ENCODE measurements around the gene GARIN5B. TPM values are rescaled to one million over a fixed set of nuclear protein-coding genes. Genes with fewer than 3 reads are reported as not detected.
A peak's percentile ranks its signal among the peaks of the same experiment; 100 is the strongest.

Gene GARIN5B
- total and polyA plus RNA-seq, 2 experiments from 2014 or later: not detected

GRCh38 chr19:55362174-55362989 lies 678 bp downstream of the GARIN5B start:
- Histone ChIP-seq H3K79me2 (replicated peaks; ENCODE audit: insufficient read depth) (no peaks in the 10 kb centered on the region), H2AFZ (peak overlapping the region; percentile 43; the same call in 1 of the 2 replicates), H3K4me2 (0 out of 2 replicates have a peak overlapping the region, but pooled peaks have one; percentile 20), H4K20me1 (replicated peaks; ENCODE audit: insufficient read depth) (no peaks in the 10 kb centered on the region), H3K4me1 (ENCODE audit: insufficient read depth) (no peaks in the 10 kb centered on the region), H3K27ac (ENCODE audit: low read depth) (no peak overlapping the region), H3K9me2 (ENCODE audit: insufficient read depth) (no peaks in the 10 kb centered on the region), H3K4me3 (no peak overlapping the region), H3F3A (replicated peaks; ENCODE audit: low read depth) (no peaks in the 10 kb centered on the region; the same call in 1 of the 2 replicates), H3K36me3 (ENCODE audit: insufficient read depth) (no peaks in the 10 kb centered on the region), H3K27me3 (ENCODE audit: insufficient read depth) (peaks cover 14% of the 10 kb centered on the region; the same call in 1 of the 2 replicates)
- H3K4me1 Mint-ChIP-seq: peaks cover 13% of the 10 kb centered on the region; the same call in 2 of the 3 replicates
- TF ChIP-seq ETS1 (IDR thresholded peaks at IDR 0.05) (no peak), ZNF114 (CRISPR knock-in tag; IDR thresholded peaks at IDR 0.05) (no peak), JUNB (IDR thresholded peaks at IDR 0.05; ENCODE audit: unreplicated experiment) (no peak), ZNF331 (CRISPR knock-in tag; IDR thresholded peaks at IDR 0.05; ENCODE audit: low read depth) (no peak), CREB1 (CRISPR knock-in tag; IDR thresholded peaks at IDR 0.05; ENCODE audit: low read depth) (no peak), NANOG (IDR thresholded peaks at IDR 0.05; ENCODE audit: borderline replicate concordance) (no peak), STAT1 (IDR thresholded peaks at IDR 0.05; ENCODE audit: unreplicated experiment) (no peak), CTCF (conservative IDR thresholded peaks at IDR 0.05; ENCODE audit: low read depth in 2 of 2) (no peak), REST (IDR thresholded peaks at IDR 0.05; ENCODE audit: unreplicated experiment) (no peak), POLR2AphosphoS5 (IDR thresholded peaks at IDR 0.05; ENCODE audit: low read depth) (no peak), EZH2phosphoT487 (IDR thresholded peaks at IDR 0.05; ENCODE audit: unreplicated experiment) (no peak), ZNF462 (CRISPR knock-in tag; IDR thresholded peaks at IDR 0.05) (no peak), EZH2 (IDR thresholded peaks at IDR 0.05; ENCODE audit: low read depth, unreplicated experiment) (no peak)
- no peak overlapping the region for H3K4me3 Mint-ChIP-seq
- DNase-seq (ENCODE audit: low spot score): no peak
- peak; percentile 10; the same call in 2 of the 3 replicates for ATAC-seq
- H3K27ac Mint-ChIP-seq: no peak overlapping the region
- no peaks in the 10 kb centered on the region; the same call in 2 of the 3 replicates for H3K9me3 Mint-ChIP-seq
- H3K27me3 Mint-ChIP-seq (ENCODE audit: insufficient read depth, low read depth, poor library complexity): peaks cover 26% of the 10 kb centered on the region
- no peaks in the 10 kb centered on the region for H3K36me3 Mint-ChIP-seq (ENCODE audit: low read depth)
